Measurements from ENCODE around the gene ATRN.
"Not testable (repeated sequence)": the region's sequence is repeated elsewhere in the genome, so short reads cannot be mapped to it uniquely, and the experiment has no call there.

ATRN gene

GRCh38 chr20:3473324-3473723 is 2.5 kb downstream of the ATRN start:
- POLR2A ChIA-PET = no interaction called here
- CTCF ChIA-PET = interaction anchor here (1.0 to 1.8 kb wide), 3 partner anchors 11 to 65 kb away, joined by 3 to 5 read pairs (median 5); no protein-coding TSS in a partner anchor
- TF ChIP-seq CTCF (IDR thresholded peaks at IDR 0.05; ENCODE audit: control extremely low read depth, extremely low read depth, low read depth, missing control alignments) = no peak
- no peak for DNase-seq (ENCODE audit: extremely low spot score)

- no peak for TF ChIP-seq CTCF (IDR thresholded peaks at IDR 0.05; ENCODE audit: control extremely low read depth, extremely low read depth, low read depth, missing control alignments)
- ChIA-PET POLR2A (no interaction called here), CTCF (interaction anchor here (1.0 to 1.8 kb wide), 3 partner anchors 11 to 65 kb away, joined by 3 to 5 read pairs (median 5); no protein-coding TSS in a partner anchor)
- peak; percentile 29 for DNase-seq (ENCODE audit: extremely low spot score)
Observed at GRCh38 chr20:3473944-3474343, 3.1 kb downstream of the ATRN start.

GRCh38 chr20:3477003-3477860 is 6.4 kb downstream of the ATRN start:
- CTCF ChIA-PET; POLR2A ChIA-PET; DNase-seq (ENCODE audit: extremely low spot score): not testable (repeated sequence)

GRCh38 chr20:3477861-3478544 is 7.2 kb downstream of the ATRN start:
- ChIA-PET CTCF (no interaction called here), POLR2A (no interaction called here)
- TF ChIP-seq CTCF (IDR thresholded peaks at IDR 0.05; ENCODE audit: control extremely low read depth, extremely low read depth, low read depth, missing control alignments) = no peak
- no peak for DNase-seq (ENCODE audit: extremely low spot score)

- ChIA-PET CTCF (no interaction called here), POLR2A (no interaction called here)
- TF ChIP-seq CTCF (IDR thresholded peaks at IDR 0.05; ENCODE audit: control extremely low read depth, extremely low read depth, low read depth, missing control alignments) = no peak
- DNase-seq (ENCODE audit: extremely low spot score) = no peak
Observed at GRCh38 chr20:3479025-3479424, 8.2 kb downstream of the ATRN start.

- no peak for TF ChIP-seq CTCF (IDR thresholded peaks at IDR 0.05; ENCODE audit: control extremely low read depth, extremely low read depth, low read depth, missing control alignments)
- DNase-seq (ENCODE audit: extremely low spot score) = no peak
- POLR2A ChIA-PET = no interaction called here
- CTCF ChIA-PET = no interaction called here
Observed at GRCh38 chr20:3479759-3480615, 9.2 kb downstream of the ATRN start.
